Stimulated activated CD8-positive, alpha-beta memory T cell treated with anti-CD3 and anti-CD28 coated beads, Interleukin-4, amount 100 ng/mL, for 4 hours (primary cell): ENCODE data around the gene CLDN1.
"Not testable (repeated sequence)": the region's sequence is repeated elsewhere in the genome, so short reads cannot be mapped to it uniquely, and the experiment has no call there.

Source experiments
- DNase-seq, 2 donors: peaks; one replicate each; pipeline ENCODE4 v3.0.0-alpha.2; 2020; ENCODE audit warnings: low read depth in 2 of 2, low spot score in 1 of 2

The CLDN1 gene

GRCh38 chr3:190294030-190294429 lies 28.2 kb downstream of the CLDN1 start:
- no peak for DNase-seq

- no peak for DNase-seq
These were observed 28.6 kb downstream of the CLDN1 start for GRCh38 chr3:190293621-190294020.

GRCh38 chr3:190291994-190292584 lies 30.2 kb downstream of the CLDN1 start:
- DNase-seq: no peak

GRCh38 chr3:190289989-190290388 lies 32.3 kb downstream of the CLDN1 start:
- DNase-seq: no peak

GRCh38 chr3:190288836-190289235 lies 33.4 kb downstream of the CLDN1 start:
- no peak for DNase-seq

- no peak for DNase-seq
These were observed 36.2 kb downstream of the CLDN1 start for GRCh38 chr3:190286014-190286413.

- DNase-seq: no peak
These were observed 40.8 kb downstream of the CLDN1 start for GRCh38 chr3:190281308-190282051.

GRCh38 chr3:190279690-190280089 lies 42.6 kb downstream of the CLDN1 start:
- DNase-seq: no peak

GRCh38 chr3:190272747-190273146 lies 49.5 kb downstream of the CLDN1 start:
- DNase-seq: no peak

- DNase-seq: no peak
These were observed 53.1 kb downstream of the CLDN1 start for GRCh38 chr3:190269101-190269500.

- DNase-seq: not testable (repeated sequence)
These were observed 54.8 kb downstream of the CLDN1 start for GRCh38 chr3:190267464-190267863.

GRCh38 chr3:190266913-190267290 lies 55.3 kb downstream of the CLDN1 start:
- DNase-seq: no peak

- no peak for DNase-seq
These were observed 55.9 kb downstream of the CLDN1 start for GRCh38 chr3:190266265-190266912.

- no peak for DNase-seq
These were observed 56.5 kb downstream of the CLDN1 start for GRCh38 chr3:190265796-190266195.

- no peak for DNase-seq
These were observed 57.1 kb downstream of the CLDN1 start for GRCh38 chr3:190265126-190265525.

- DNase-seq: no peak
These were observed 60.5 kb downstream of the CLDN1 start for GRCh38 chr3:190261740-190262139.

GRCh38 chr3:190261015-190261414 lies 61.2 kb downstream of the CLDN1 start:
- no peak for DNase-seq

- no peak for DNase-seq
These were observed 61.9 kb downstream of the CLDN1 start for GRCh38 chr3:190260301-190260700.

GRCh38 chr3:190258634-190259033 lies 63.6 kb downstream of the CLDN1 start:
- DNase-seq: no peak
